Neural progenitor cell (in vitro differentiated cells): ENCODE results near the gene ESPNL. TPM values are rescaled to one million over a fixed set of nuclear protein-coding genes. Genes with fewer than 3 reads are reported as not detected.

Source experiments
- DNase-seq: peaks from one replicate; pipeline ENCODE4 v3.0.0-alpha.2; 2016; ENCODE audit warnings: low spot score
- H2AFZ ChIP-seq: fragments of 200-600 bp; sonication (generic); replicated peaks from 2 replicates; pipeline ENCODE4 v1.6.1; 2016; ENCODE audit warnings: antibody characterized with exemption
- H3F3A ChIP-seq: fragments of 200-600 bp; sonication (generic); 2 replicates; pipeline ENCODE4 v1.6.1; 2016; ENCODE audit warnings: antibody characterized with exemption, low read depth
- H3K27ac ChIP-seq: fragments of 200-600 bp; sonication (generic); 2 replicates; pipeline ENCODE4 v1.5.1; 2016; ENCODE audit warnings: mild to moderate bottlenecking
- H3K27me3 ChIP-seq: fragments of 200-600 bp; sonication (generic); 2 replicates; pipeline ENCODE4 v1.6.1; 2016; ENCODE audit warnings: mild to moderate bottlenecking, moderate library complexity
- H3K36me3 ChIP-seq: fragments of 200-600 bp; sonication (generic); 2 replicates; pipeline ENCODE4 v1.5.1; 2016
- H3K4me1 ChIP-seq: fragments of 200-600 bp; sonication (generic); 2 replicates; pipeline ENCODE4 v1.6.1; 2016; ENCODE audit warnings: mixed run types
- H3K4me2 ChIP-seq: fragments of 200-600 bp; sonication (generic); 2 replicates; pipeline ENCODE4 v1.6.1; 2016
- H3K4me3 ChIP-seq: fragments of 200-600 bp; sonication (generic); 2 replicates; pipeline ENCODE4 v1.5.1; 2016
- H3K79me2 ChIP-seq: fragments of 200-600 bp; sonication (generic); 2 replicates; pipeline ENCODE4 v1.6.1; 2016; ENCODE audit warnings: low read depth
- H3K9ac ChIP-seq: fragments of 200-600 bp; sonication (generic); 2 replicates; pipeline ENCODE4 v1.6.1; 2016
- H3K9me3 ChIP-seq: fragments of 200-600 bp; sonication (generic); 2 replicates; pipeline ENCODE4 v1.5.1; 2016; ENCODE audit warnings: low read depth
- H4K20me1 ChIP-seq: fragments of 200-600 bp; sonication (generic); 2 replicates; pipeline ENCODE4 v1.6.1; 2016; ENCODE audit warnings: low read depth
- H3K27ac Mint-ChIP-seq: 3 replicates; pipeline ENCODE4 v1.8.0; 2021; ENCODE audit warnings: mixed read lengths
- H3K27me3 Mint-ChIP-seq: 2 replicates; pipeline ENCODE4 v1.8.0; 2022; ENCODE audit warnings: low read depth, mild to moderate bottlenecking, inconsistent platforms, moderate library complexity, mixed read lengths; ENCODE audit not compliant: insufficient read depth
- H3K36me3 Mint-ChIP-seq: 3 replicates; pipeline ENCODE4 v1.8.0; 2021; ENCODE audit warnings: mixed read lengths
- H3K4me1 Mint-ChIP-seq: 3 replicates; pipeline ENCODE4 v1.8.0; 2021; ENCODE audit warnings: mixed read lengths
- H3K4me3 Mint-ChIP-seq: 3 replicates; pipeline ENCODE4 v1.8.0; 2021; ENCODE audit warnings: mild to moderate bottlenecking, moderate library complexity, mixed read lengths
- H3K9me3 Mint-ChIP-seq: 3 replicates; pipeline ENCODE4 v1.8.0; 2020; ENCODE audit warnings: mixed read lengths
- CTCF ChIP-seq: fragments of 200-600 bp; sonication (generic); IDR thresholded peaks from 2 replicates; pipeline ENCODE4 v1.5.1; 2017; ENCODE audit warnings: antibody characterized with exemption, mild to moderate bottlenecking
- EZH2 ChIP-seq: fragments of 200-600 bp; sonication (generic); IDR thresholded peaks from 2 replicates; pipeline ENCODE4 v1.6.1; 2017; ENCODE audit warnings: antibody characterized with exemption, mild to moderate bottlenecking, moderate library complexity
- EZH2phosphoT487 ChIP-seq: fragments of 200-600 bp; sonication (generic); IDR thresholded peaks from 2 replicates; pipeline ENCODE4 v1.6.1; 2017; ENCODE audit warnings: antibody characterized with exemption
- total RNA-seq: library from RNA; depleted of rRNA; stranded (reverse); fragments of >200 nt; gene quantifications from 2 replicates; pipeline ENCODE4 v1.2.3, GENCODE V29; 2015; ENCODE audit warnings: low replicate concordance

Gene ESPNL
- total RNA-seq, 1 donor from 2014 or later, result 0.58 TPM

DNA sequence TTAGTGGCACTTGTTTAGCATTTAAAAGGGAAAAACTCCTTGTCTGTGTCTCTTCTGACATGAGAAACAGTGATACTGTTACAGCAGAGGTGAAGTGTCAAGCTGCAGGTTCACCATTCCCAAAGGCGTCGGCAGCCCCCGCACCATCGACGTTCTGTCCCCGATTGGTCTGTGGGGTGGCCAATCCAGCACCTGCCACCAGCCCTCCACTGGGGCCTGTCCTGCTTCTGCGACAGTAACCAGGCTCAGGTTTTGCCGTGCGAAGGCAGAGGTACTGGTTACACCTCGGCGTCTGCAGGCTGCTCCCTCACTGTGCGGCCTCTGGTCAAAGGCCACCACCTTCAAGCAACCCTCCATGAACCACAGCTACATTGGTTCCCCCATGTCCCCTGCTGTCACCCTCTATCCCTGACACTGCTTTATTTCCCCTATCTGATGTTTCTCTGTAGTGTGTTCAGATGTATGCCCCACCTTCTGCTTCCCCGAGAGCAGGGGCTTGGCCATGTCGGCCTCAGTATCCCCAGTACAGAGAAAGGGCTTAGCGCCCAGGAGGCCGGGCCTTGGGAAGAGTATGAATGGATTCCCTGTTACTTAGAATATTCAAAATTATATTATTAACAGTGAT is 8.6 kb upstream of the ESPNL start:
- TF ChIP-seq EZH2phosphoT487 (no peak), EZH2 (no peak), CTCF (no peak)
- H3K9me3 ChIP-seq, result no peaks in the 10 kb centered on the region
- peaks cover 4% of the 10 kb centered on the region for H3K4me1 Mint-ChIP-seq
- H3K27ac ChIP-seq, result no peak overlapping the region
- no peak overlapping the region for H3K4me2 ChIP-seq
- no peaks in the 10 kb centered on the region for H3F3A ChIP-seq
- no peak overlapping the region for H3K4me3 Mint-ChIP-seq
- H4K20me1 ChIP-seq, result no peaks in the 10 kb centered on the region
- H3K36me3 Mint-ChIP-seq, result peaks cover 10% of the 10 kb centered on the region
- H3K79me2 ChIP-seq, result no peaks in the 10 kb centered on the region
- H3K27me3 Mint-ChIP-seq, result peaks cover 2% of the 10 kb centered on the region
- H3K4me1 ChIP-seq, result peaks cover 6% of the 10 kb centered on the region
- no peaks in the 10 kb centered on the region for H3K36me3 ChIP-seq
- no peak overlapping the region for H3K4me3 ChIP-seq
- no peak overlapping the region for H3K9ac ChIP-seq
- H3K27ac Mint-ChIP-seq, result no peak overlapping the region
- DNase-seq, result no peak
- H2AFZ ChIP-seq, result no peak overlapping the region
- no peaks in the 10 kb centered on the region for H3K9me3 Mint-ChIP-seq
- H3K27me3 ChIP-seq, result no peaks in the 10 kb centered on the region

GRCh38 chr2:238092486-238093035 is 7.6 kb upstream of the ESPNL start:
- no peak overlapping the region for H3K4me3 ChIP-seq
- no peaks in the 10 kb centered on the region for H3K9me3 ChIP-seq
- H3K9ac ChIP-seq, result no peak overlapping the region
- H3K36me3 Mint-ChIP-seq, result peaks cover 5% of the 10 kb centered on the region
- no peak overlapping the region for H2AFZ ChIP-seq
- TF ChIP-seq CTCF (no peak), EZH2 (no peak)
- H3K4me2 ChIP-seq, result no peak overlapping the region
- DNase-seq, result no peak
- no peaks in the 10 kb centered on the region for H3F3A ChIP-seq
- H3K9me3 Mint-ChIP-seq, result no peaks in the 10 kb centered on the region
- H3K27ac Mint-ChIP-seq, result no peak overlapping the region
- H3K27ac ChIP-seq, result no peak overlapping the region
- H3K36me3 ChIP-seq, result no peaks in the 10 kb centered on the region
- peaks cover 4% of the 10 kb centered on the region for H3K4me1 Mint-ChIP-seq
- peaks cover 2% of the 10 kb centered on the region for H3K27me3 Mint-ChIP-seq
- H4K20me1 ChIP-seq, result no peaks in the 10 kb centered on the region
- no peaks in the 10 kb centered on the region for H3K27me3 ChIP-seq
- no peak overlapping the region for H3K4me3 Mint-ChIP-seq
- H3K4me1 ChIP-seq, result peaks cover 7% of the 10 kb centered on the region
- no peaks in the 10 kb centered on the region for H3K79me2 ChIP-seq

DNA sequence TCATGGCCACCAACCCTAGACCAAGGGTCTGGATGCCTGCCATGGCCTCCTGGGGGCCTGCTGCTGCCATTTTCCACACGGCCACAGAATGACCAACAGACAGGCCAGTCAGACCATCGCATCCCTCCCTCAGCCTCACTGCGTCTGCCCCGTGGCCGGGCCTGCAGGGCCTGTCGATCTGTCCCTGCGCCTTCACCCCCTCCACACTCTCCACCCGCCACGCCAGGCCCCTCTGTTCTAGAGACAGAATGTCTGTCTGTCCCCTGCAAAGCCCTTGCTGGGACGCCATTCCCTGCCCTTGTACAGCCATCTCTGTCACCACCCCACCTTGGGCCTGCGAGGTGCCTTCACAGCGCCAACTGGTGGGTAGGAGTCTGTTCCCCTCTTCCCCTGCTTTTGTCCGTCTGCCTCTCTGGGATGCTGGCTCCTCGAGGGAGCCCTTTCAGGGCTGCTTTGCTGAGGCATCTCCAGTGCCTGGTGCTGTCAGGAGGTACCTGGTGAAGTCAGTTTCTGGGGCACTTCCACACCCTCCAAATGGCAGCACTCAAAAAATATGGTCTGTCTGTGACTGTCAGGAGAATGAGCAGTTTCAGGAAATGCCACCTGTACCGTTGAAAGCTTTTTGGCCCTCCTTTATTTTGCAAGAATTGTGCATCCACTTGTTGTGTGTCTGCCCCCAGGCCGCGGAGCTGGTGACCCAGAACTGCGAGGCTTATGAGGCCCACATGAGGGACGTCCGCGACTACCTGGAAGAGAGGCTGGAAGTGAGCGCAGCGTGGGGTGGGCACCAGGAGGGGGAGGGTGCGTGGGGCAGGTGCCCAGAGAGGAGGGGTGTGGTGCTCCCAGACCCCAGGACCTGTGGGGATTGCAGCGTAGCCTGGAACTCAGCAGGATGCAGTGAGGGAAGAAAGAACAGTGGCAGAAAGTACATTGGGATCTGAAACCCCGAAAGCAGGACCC is 6.7 kb upstream of the ESPNL start:
- no peak overlapping the region for H3K9ac ChIP-seq
- no peaks in the 10 kb centered on the region for H3K27me3 ChIP-seq
- Mint-ChIP-seq H3K4me3 (no peak overlapping the region), H3K27ac (no peak overlapping the region), H3K4me1 (peaks cover 6% of the 10 kb centered on the region), H3K27me3 (peaks cover 2% of the 10 kb centered on the region), H3K9me3 (no peaks in the 10 kb centered on the region), H3K36me3 (peaks cover 7% of the 10 kb centered on the region)
- TF ChIP-seq EZH2phosphoT487 (no peak), CTCF (no peak)
- no peaks in the 10 kb centered on the region for H3K79me2 ChIP-seq
- H3K4me1 ChIP-seq, result peaks cover 7% of the 10 kb centered on the region
- H3K4me2 ChIP-seq, result no peak overlapping the region
- H3K9me3 ChIP-seq, result no peaks in the 10 kb centered on the region
- no peak overlapping the region for H3K4me3 ChIP-seq
- no peaks in the 10 kb centered on the region for H4K20me1 ChIP-seq
- H2AFZ ChIP-seq, result no peak overlapping the region
- no peaks in the 10 kb centered on the region for H3K36me3 ChIP-seq
- no peak overlapping the region for H3K27ac ChIP-seq
- DNase-seq, result no peak
- H3F3A ChIP-seq, result no peaks in the 10 kb centered on the region
